OCI-LY1 (cell line): ENCODE results near the gene MARCHF9.

Experiments
- H2AFZ ChIP-seq: fragments of 200-600 bp; sonication (generic), shearing (Covaris generic); 2 replicates; pipeline ENCODE4 v1.6.0; 2014; ENCODE audit warnings: antibody characterized with exemption, mild to moderate bottlenecking, low read length
- H3F3A ChIP-seq: fragments of 200-600 bp; sonication (generic), shearing (Covaris generic); 2 replicates; pipeline ENCODE4 v1.6.0; 2014; ENCODE audit warnings: mild to moderate bottlenecking, antibody characterized with exemption, low read length, moderate library complexity; ENCODE audit not compliant: insufficient read depth
- H3K27ac ChIP-seq: fragments of 200-600 bp; sonication (generic); 2 replicates; pipeline ENCODE4 v1.5.1; 2014; ENCODE audit warnings: low read length, mixed run types, mild to moderate bottlenecking, low read depth; ENCODE audit not compliant: poor library complexity, severe bottlenecking
- H3K27me3 ChIP-seq: fragments of 200-600 bp; sonication (generic); 2 replicates; pipeline ENCODE4 v1.6.0; 2014; ENCODE audit warnings: antibody characterized with exemption, mild to moderate bottlenecking, low read length, moderate library complexity; ENCODE audit not compliant: insufficient read depth
- H3K36me3 ChIP-seq: fragments of 200-600 bp; sonication (generic); 2 replicates; pipeline ENCODE4 v1.6.1; 2014; ENCODE audit warnings: mild to moderate bottlenecking, antibody characterized with exemption, low read length, moderate library complexity, mixed read lengths; ENCODE audit not compliant: insufficient read depth
- H3K4me1 ChIP-seq: fragments of 200-600 bp; sonication (generic); 2 replicates; pipeline ENCODE4 v1.5.1; 2014; ENCODE audit warnings: mild to moderate bottlenecking, low read length, moderate library complexity; ENCODE audit not compliant: insufficient read depth, severe bottlenecking
- H3K4me2 ChIP-seq: fragments of 200-600 bp; sonication (generic), shearing (Covaris generic); 2 replicates; pipeline ENCODE4 v1.6.1; 2014; ENCODE audit warnings: low read length
- H3K4me3 ChIP-seq: fragments of 200-600 bp; sonication (generic); 2 replicates; pipeline ENCODE4 v1.5.1; 2014; ENCODE audit warnings: low read length, low read depth, mild to moderate bottlenecking, mixed read lengths; ENCODE audit not compliant: poor library complexity, severe bottlenecking
- H3K79me2 ChIP-seq: fragments of 200-600 bp; shearing (Covaris generic); 2 replicates; pipeline ENCODE4 v1.6.1; 2016; ENCODE audit warnings: mixed run types, low read length, mixed read lengths; ENCODE audit not compliant: insufficient read depth
- H3K9ac ChIP-seq: fragments of 200-600 bp; sonication (generic), shearing (Covaris generic); 2 replicates; pipeline ENCODE4 v1.6.1; 2014; ENCODE audit warnings: mild to moderate bottlenecking, low read length, mixed read lengths
- H3K9me2 ChIP-seq: fragments of 200-600 bp; sonication (generic), shearing (Covaris generic); 2 replicates; pipeline ENCODE4 v1.6.1; 2014; ENCODE audit warnings: low read depth, mild to moderate bottlenecking, low read length, mixed read lengths
- H3K9me3 ChIP-seq: fragments of 200-600 bp; shearing (Covaris generic); 2 replicates; pipeline ENCODE4 v1.6.1; 2014; ENCODE audit warnings: low read length, mixed read lengths
- H4K20me1 ChIP-seq: fragments of 200-600 bp; sonication (generic), shearing (Covaris generic); 2 replicates; pipeline ENCODE4 v1.6.0; 2016; ENCODE audit warnings: mild to moderate bottlenecking, low read length; ENCODE audit not compliant: insufficient read depth
- CTCF ChIP-seq: fragments of 200-600 bp; sonication (generic), shearing (Covaris generic); IDR thresholded peaks from 2 replicates; pipeline ENCODE4 v1.5.1; 2017; ENCODE audit warnings: mild to moderate bottlenecking, antibody characterized with exemption, low read length, moderate library complexity, mixed read lengths
- EZH2 ChIP-seq: fragments of 200-600 bp; sonication (generic), shearing (Covaris generic); IDR thresholded peaks from 2 replicates; pipeline ENCODE4 v1.8.0; 2017; ENCODE audit warnings: borderline replicate concordance, mixed run types, mild to moderate bottlenecking, antibody characterized with exemption, low read length, moderate library complexity, mixed read lengths

Gene MARCHF9

GRCh38 chr12:57737467-57738460 is 17.1 kb upstream of the MARCHF9 start:
- H3F3A ChIP-seq: no peaks in the 10 kb centered on the region
- H3K27ac ChIP-seq: no peak overlapping the region
- no peak overlapping the region for H3K9ac ChIP-seq
- no peaks in the 10 kb centered on the region for H3K9me2 ChIP-seq
- no peaks in the 10 kb centered on the region for H3K79me2 ChIP-seq
- H3K27me3 ChIP-seq: no peaks in the 10 kb centered on the region
- H4K20me1 ChIP-seq: no peaks in the 10 kb centered on the region
- H3K36me3 ChIP-seq: peaks cover 9% of the 10 kb centered on the region; the same call in 1 of the 2 replicates
- H3K9me3 ChIP-seq: no peaks in the 10 kb centered on the region
- no peak overlapping the region for H2AFZ ChIP-seq
- no peak overlapping the region for H3K4me2 ChIP-seq
- H3K4me1 ChIP-seq: peaks cover 34% of the 10 kb centered on the region
- no peak overlapping the region for H3K4me3 ChIP-seq
- TF ChIP-seq CTCF: no peak

DNA sequence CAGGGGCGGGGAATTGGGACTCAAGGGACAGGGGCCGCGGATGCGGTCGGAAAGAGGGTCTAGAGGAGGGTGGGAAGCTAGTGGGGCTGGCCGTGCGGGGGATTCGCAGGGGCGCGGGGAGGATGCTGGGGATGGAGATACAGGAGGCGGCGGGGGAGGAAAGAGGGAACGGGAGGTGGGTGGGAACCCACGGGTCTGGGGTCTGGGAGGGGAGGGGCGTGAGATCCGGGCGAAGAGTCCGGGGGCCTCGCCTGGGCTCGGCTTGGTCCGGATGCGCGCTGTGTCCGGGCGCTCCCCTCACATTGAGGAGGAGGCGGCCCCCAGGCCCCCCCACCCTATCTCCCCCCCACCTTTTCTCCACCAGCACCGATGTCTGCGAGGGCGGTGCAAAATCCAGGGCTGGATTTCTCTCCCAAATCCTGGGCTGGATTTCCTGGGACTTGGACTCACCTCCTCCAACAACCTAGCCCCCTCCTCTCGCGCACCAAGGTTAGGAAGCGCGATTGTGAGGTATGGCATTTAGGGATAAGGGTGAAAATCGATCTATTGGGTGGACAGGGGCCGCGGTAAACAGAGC is 16.2 kb upstream of the MARCHF9 start, which contains the start of gene AGAP2:
TSS of gene AGAP2 (minus strand) at position 82 of the 577 bp plus-strand sequence. CDS start 496 bp downstream, outside the sequence.
- Histone ChIP-seq H2AFZ (no peak within 1 kb of the TSS), H3K9ac (no peak within 1 kb of the TSS), H3K27me3 (no peaks in the 10 kb centered on the region), H3K4me2 (peak within 1 kb of the TSS; percentile 15; the same call in 1 of the 2 replicates), H3K9me2 (no peaks in the 10 kb centered on the region), H3K27ac (no peak within 1 kb of the TSS), H3K36me3 (peaks cover 9% of the 10 kb centered on the region; the same call in 1 of the 2 replicates), H3K4me3 (no peak within 1 kb of the TSS), H3F3A (no peaks in the 10 kb centered on the region), H3K9me3 (no peaks in the 10 kb centered on the region), H4K20me1 (no peaks in the 10 kb centered on the region), H3K4me1 (peaks cover 36% of the 10 kb centered on the region), H3K79me2 (no peaks in the 10 kb centered on the region)
- TF ChIP-seq EZH2 (no peak), CTCF (no peak)

GRCh38 chr12:57739387-57739786 is 15.5 kb upstream of the MARCHF9 start:
- TF ChIP-seq EZH2: no peak
- no peak for TF ChIP-seq CTCF
- H3F3A ChIP-seq: no peaks in the 10 kb centered on the region
- H4K20me1 ChIP-seq: no peaks in the 10 kb centered on the region
- no peak overlapping the region for H3K4me3 ChIP-seq
- H3K4me2 ChIP-seq: peak overlapping the region; percentile 15; the same call in 1 of the 2 replicates
- peaks cover 6% of the 10 kb centered on the region; the same call in 1 of the 2 replicates for H3K36me3 ChIP-seq
- no peaks in the 10 kb centered on the region for H3K79me2 ChIP-seq
- no peaks in the 10 kb centered on the region for H3K9me2 ChIP-seq
- peaks cover 43% of the 10 kb centered on the region for H3K4me1 ChIP-seq
- no peaks in the 10 kb centered on the region for H3K9me3 ChIP-seq
- H3K27ac ChIP-seq: no peak overlapping the region
- H2AFZ ChIP-seq: no peak overlapping the region
- no peak overlapping the region for H3K9ac ChIP-seq
- H3K27me3 ChIP-seq: no peaks in the 10 kb centered on the region
